ENCODE measurements around the gene DEDD.

DEDD gene

DNA sequence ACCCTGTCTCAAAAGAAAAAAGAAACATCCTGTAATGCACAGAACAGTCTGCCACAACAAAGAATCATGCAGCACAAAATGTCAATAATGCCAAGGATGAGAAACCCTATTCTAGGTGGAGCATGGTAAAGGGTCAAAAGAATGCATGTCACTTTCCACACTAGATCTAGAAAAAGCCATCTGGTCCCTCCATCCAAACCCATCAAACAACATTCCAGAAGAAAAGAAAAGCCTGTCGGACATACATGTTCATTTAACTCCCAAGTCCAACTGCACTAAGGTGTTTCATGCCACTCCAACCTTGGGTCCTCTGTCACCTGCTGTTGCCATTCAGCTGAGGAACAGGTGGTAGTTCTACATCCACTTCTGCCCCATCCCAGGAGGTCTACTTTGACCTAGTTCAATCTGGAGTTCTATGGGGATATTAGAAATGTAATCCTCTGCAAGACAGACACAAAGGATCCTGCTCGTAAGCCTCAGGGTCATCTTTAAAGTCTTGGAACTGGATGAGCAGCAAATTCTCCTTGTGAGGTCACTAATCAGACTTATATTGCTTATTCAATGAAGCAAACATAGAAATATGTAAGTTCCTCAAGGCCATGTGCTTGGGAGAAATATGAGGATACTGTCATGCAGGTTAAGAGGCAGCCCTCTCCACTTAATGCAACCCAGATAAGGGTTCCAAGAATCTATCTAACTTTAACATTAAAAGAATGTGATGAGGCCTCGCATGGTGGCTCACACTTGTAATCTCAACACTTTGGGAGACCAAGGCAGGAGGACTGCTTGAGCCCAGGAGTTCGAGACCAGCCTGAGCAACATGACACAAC is 3.7 kb downstream of the DEDD start:
- peaks cover 45% of the 10 kb centered on the region for H3K4me1 ChIP-seq (ENCODE audit: insufficient read depth, low read length)
- H3K9ac ChIP-seq (ENCODE audit: low read depth, low read length) = no peak overlapping the region
- H3K36me3 ChIP-seq (ENCODE audit: insufficient read depth, low read length) = peaks cover 58% of the 10 kb centered on the region
- peaks cover 93% of the 10 kb centered on the region for H3K79me2 ChIP-seq (ENCODE audit: insufficient read depth, low read length)
- peaks cover 6% of the 10 kb centered on the region for H4K20me1 ChIP-seq (ENCODE audit: insufficient read depth, low read length)
- DNase-seq (no peak), ATAC-seq (ENCODE audit: insufficient read depth, low read depth) (no peak)
- no peak overlapping the region for H2AFZ ChIP-seq (ENCODE audit: low read depth, low read length)
- H3K9me3 ChIP-seq (ENCODE audit: insufficient read depth, low read length, severe bottlenecking) = no peaks in the 10 kb centered on the region
- no peak overlapping the region for H3K4me2 ChIP-seq (ENCODE audit: insufficient read depth, low read length)
- TF ChIP-seq, protein P1, sequence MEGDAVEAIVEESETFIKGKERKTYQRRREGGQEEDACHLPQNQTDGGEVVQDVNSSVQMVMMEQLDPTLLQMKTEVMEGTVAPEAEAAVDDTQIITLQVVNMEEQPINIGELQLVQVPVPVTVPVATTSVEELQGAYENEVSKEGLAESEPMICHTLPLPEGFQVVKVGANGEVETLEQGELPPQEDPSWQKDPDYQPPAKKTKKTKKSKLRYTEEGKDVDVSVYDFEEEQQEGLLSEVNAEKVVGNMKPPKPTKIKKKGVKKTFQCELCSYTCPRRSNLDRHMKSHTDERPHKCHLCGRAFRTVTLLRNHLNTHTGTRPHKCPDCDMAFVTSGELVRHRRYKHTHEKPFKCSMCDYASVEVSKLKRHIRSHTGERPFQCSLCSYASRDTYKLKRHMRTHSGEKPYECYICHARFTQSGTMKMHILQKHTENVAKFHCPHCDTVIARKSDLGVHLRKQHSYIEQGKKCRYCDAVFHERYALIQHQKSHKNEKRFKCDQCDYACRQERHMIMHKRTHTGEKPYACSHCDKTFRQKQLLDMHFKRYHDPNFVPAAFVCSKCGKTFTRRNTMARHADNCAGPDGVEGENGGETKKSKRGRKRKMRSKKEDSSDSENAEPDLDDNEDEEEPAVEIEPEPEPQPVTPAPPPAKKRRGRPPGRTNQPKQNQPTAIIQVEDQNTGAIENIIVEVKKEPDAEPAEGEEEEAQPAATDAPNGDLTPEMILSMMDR (IDR thresholded peaks at IDR 0.05; ENCODE audit: borderline replicate concordance, extremely low read depth, low read length, poor library complexity, severe bottlenecking) = no peak
- TF ChIP-seq EZH2 (IDR thresholded peaks at IDR 0.05; ENCODE audit: borderline replicate concordance, low read depth, low read length, severe bottlenecking) = no peak
- no peaks in the 10 kb centered on the region for H3K27me3 ChIP-seq (ENCODE audit: insufficient read depth, low read length, poor library complexity)
- no peak overlapping the region for H3K4me3 ChIP-seq (ENCODE audit: low read depth in 1 of 2, low read length in 2 of 2)
- H3K27ac ChIP-seq (ENCODE audit: low read length) = no peak overlapping the region

DNA sequence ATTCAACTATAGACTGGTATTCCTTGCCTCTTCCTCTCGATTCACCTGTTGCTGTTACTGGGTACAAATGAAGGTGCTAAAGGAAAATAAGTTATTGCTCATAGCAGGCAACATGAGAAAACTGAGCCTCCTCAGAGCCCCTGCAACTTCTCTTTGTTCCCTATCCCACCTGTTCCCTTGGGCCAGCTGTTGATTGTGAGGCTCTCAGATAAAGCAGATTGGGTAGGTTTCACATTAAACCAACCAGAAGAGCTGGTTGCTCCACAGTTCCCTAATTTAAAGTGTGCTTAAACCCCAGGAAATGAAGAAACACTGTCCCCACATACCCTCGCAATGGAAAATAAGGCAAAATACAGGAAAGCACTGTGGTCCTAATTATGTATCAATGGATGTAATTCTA is 4.8 kb downstream of the DEDD start:
- H3K27ac ChIP-seq (ENCODE audit: low read length) = no peak overlapping the region
- DNase-seq = no peak
- no peaks in the 10 kb centered on the region for H3K9me3 ChIP-seq (ENCODE audit: insufficient read depth, low read length, severe bottlenecking)
- H3K4me1 ChIP-seq (ENCODE audit: insufficient read depth, low read length) = peaks cover 40% of the 10 kb centered on the region
- ATAC-seq (ENCODE audit: insufficient read depth, low read depth) = no peak
- H3K4me3 ChIP-seq (ENCODE audit: low read depth in 1 of 2, low read length in 2 of 2) = no peak overlapping the region
- TF ChIP-seq, protein P1 (IDR thresholded peaks at IDR 0.05; ENCODE audit: borderline replicate concordance, extremely low read depth, low read length, poor library complexity, severe bottlenecking) = no peak
- no peak for TF ChIP-seq EZH2 (IDR thresholded peaks at IDR 0.05; ENCODE audit: borderline replicate concordance, low read depth, low read length, severe bottlenecking)
- H3K79me2 ChIP-seq (ENCODE audit: insufficient read depth, low read length) = peaks cover 82% of the 10 kb centered on the region
- H2AFZ ChIP-seq (ENCODE audit: low read depth, low read length) = no peak overlapping the region
- no peak overlapping the region for H3K9ac ChIP-seq (ENCODE audit: low read depth, low read length)
- no peaks in the 10 kb centered on the region for H3K27me3 ChIP-seq (ENCODE audit: insufficient read depth, low read length, poor library complexity)
- H3K4me2 ChIP-seq (ENCODE audit: insufficient read depth, low read length) = no peak overlapping the region
- peaks cover 69% of the 10 kb centered on the region for H3K36me3 ChIP-seq (ENCODE audit: insufficient read depth, low read length)
- peaks cover 9% of the 10 kb centered on the region for H4K20me1 ChIP-seq (ENCODE audit: insufficient read depth, low read length)

DNA sequence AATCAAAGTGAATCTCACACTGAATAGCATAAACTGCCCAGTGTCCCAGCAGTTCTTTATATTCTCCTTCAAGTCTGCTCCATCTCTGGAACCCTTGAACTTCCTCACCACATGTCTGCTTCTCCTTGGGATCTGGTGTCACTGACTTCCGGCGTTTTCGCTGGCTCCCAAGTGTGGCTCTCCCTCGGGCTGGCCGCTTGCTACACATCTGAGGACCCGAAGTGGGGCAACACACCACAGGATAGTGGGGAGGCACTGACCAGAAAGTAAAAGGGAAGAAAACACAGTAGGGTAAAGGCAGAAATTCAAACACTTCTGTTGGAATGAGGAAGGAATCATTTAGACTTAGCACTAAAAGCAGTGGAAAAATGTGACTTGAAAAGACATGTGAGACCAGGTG is 9.5 kb downstream of the DEDD start:
- H2AFZ ChIP-seq (ENCODE audit: low read depth, low read length) = no peak overlapping the region
- no peaks in the 10 kb centered on the region for H3K9me3 ChIP-seq (ENCODE audit: insufficient read depth, low read length, severe bottlenecking)
- TF ChIP-seq, protein P1 (IDR thresholded peaks at IDR 0.05; ENCODE audit: borderline replicate concordance, extremely low read depth, low read length, poor library complexity, severe bottlenecking) = no peak
- no peak for TF ChIP-seq EZH2 (IDR thresholded peaks at IDR 0.05; ENCODE audit: borderline replicate concordance, low read depth, low read length, severe bottlenecking)
- H3K27me3 ChIP-seq (ENCODE audit: insufficient read depth, low read length, poor library complexity) = no peaks in the 10 kb centered on the region
- no peak overlapping the region for H3K4me2 ChIP-seq (ENCODE audit: insufficient read depth, low read length)
- peaks cover 77% of the 10 kb centered on the region for H3K36me3 ChIP-seq (ENCODE audit: insufficient read depth, low read length)
- H3K4me1 ChIP-seq (ENCODE audit: insufficient read depth, low read length) = peaks cover 26% of the 10 kb centered on the region
- ATAC-seq (ENCODE audit: insufficient read depth, low read depth) = no peak
- peaks cover 55% of the 10 kb centered on the region for H3K79me2 ChIP-seq (ENCODE audit: insufficient read depth, low read length)
- no peak overlapping the region for H3K4me3 ChIP-seq (ENCODE audit: low read depth in 1 of 2, low read length in 2 of 2)
- no peak for DNase-seq
- no peak overlapping the region for H3K9ac ChIP-seq (ENCODE audit: low read depth, low read length)
- H4K20me1 ChIP-seq (ENCODE audit: insufficient read depth, low read length) = peaks cover 12% of the 10 kb centered on the region
- H3K27ac ChIP-seq (ENCODE audit: low read length) = no peak overlapping the region
